Measurements from ENCODE around the gene GAB4.
"Not testable (repeated sequence)": the region's sequence is repeated elsewhere in the genome, so short reads cannot be mapped to it uniquely, and the experiment has no call there.

The GAB4 gene

GRCh38 chr22:16922706-16923105 is 85.3 kb downstream of the GAB4 start:
- no peak for TF ChIP-seq CTCF (IDR thresholded peaks at IDR 0.05; ENCODE audit: extremely low read depth, insufficient read depth, missing control alignments)
- in situ Hi-C loops (cut with MboI; ENCODE audit: low pct_unique_long_range_greater_than_20kb, low sequenced_read_pairs, unreplicated experiment), result no loop called here
- no peak for DNase-seq (ENCODE audit: low spot score)

GRCh38 chr22:16922076-16922475 is 85.9 kb downstream of the GAB4 start:
- DNase-seq (ENCODE audit: low spot score), result no peak
- in situ Hi-C loops (cut with MboI; ENCODE audit: low pct_unique_long_range_greater_than_20kb, low sequenced_read_pairs, unreplicated experiment), result no loop called here
- no peak for TF ChIP-seq CTCF (IDR thresholded peaks at IDR 0.05; ENCODE audit: extremely low read depth, insufficient read depth, missing control alignments)

GRCh38 chr22:16917144-16918003 is 90.6 kb downstream of the GAB4 start:
- in situ Hi-C loops (cut with MboI; ENCODE audit: low pct_unique_long_range_greater_than_20kb, low sequenced_read_pairs, unreplicated experiment), result loop anchor here (10.0 kb wide), 1 partner anchor 137 kb away; no protein-coding TSS in a partner anchor
- TF ChIP-seq CTCF (IDR thresholded peaks at IDR 0.05; ENCODE audit: extremely low read depth, insufficient read depth, missing control alignments), result peak; percentile 61
- peak; percentile 59 for DNase-seq (ENCODE audit: low spot score)

GRCh38 chr22:16915701-16916100 is 92.3 kb downstream of the GAB4 start:
- no peak for DNase-seq (ENCODE audit: low spot score)
- TF ChIP-seq CTCF (IDR thresholded peaks at IDR 0.05; ENCODE audit: extremely low read depth, insufficient read depth, missing control alignments), result no peak
- in situ Hi-C loops (cut with MboI; ENCODE audit: low pct_unique_long_range_greater_than_20kb, low sequenced_read_pairs, unreplicated experiment), result loop anchor here (10.0 kb wide), 1 partner anchor 139 kb away; no protein-coding TSS in a partner anchor

- in situ Hi-C loops (cut with MboI; ENCODE audit: low pct_unique_long_range_greater_than_20kb, low sequenced_read_pairs, unreplicated experiment), result loop anchor here (10.0 kb wide), 1 partner anchor 140 kb away; no protein-coding TSS in a partner anchor
- DNase-seq (ENCODE audit: low spot score), result not testable (repeated sequence)
Observed at GRCh38 chr22:16914911-16915310, 93.1 kb downstream of the GAB4 start.

- in situ Hi-C loops (cut with MboI; ENCODE audit: low pct_unique_long_range_greater_than_20kb, low sequenced_read_pairs, unreplicated experiment), result loop anchor here (10.0 kb wide), 1 partner anchor 141 kb away; no protein-coding TSS in a partner anchor
- TF ChIP-seq CTCF (IDR thresholded peaks at IDR 0.05; ENCODE audit: extremely low read depth, insufficient read depth, missing control alignments), result no peak
- DNase-seq (ENCODE audit: low spot score), result no peak
Observed at GRCh38 chr22:16914006-16914405, 94.0 kb downstream of the GAB4 start.

- in situ Hi-C loops (cut with MboI; ENCODE audit: low pct_unique_long_range_greater_than_20kb, low sequenced_read_pairs, unreplicated experiment), result loop anchor here (10.0 kb wide), 1 partner anchor 143 kb away; no protein-coding TSS in a partner anchor
- no peak for DNase-seq (ENCODE audit: low spot score)
- TF ChIP-seq CTCF (IDR thresholded peaks at IDR 0.05; ENCODE audit: extremely low read depth, insufficient read depth, missing control alignments), result no peak
Observed at GRCh38 chr22:16912281-16912680, 95.7 kb downstream of the GAB4 start.
